LNCAP (cell line): Measurements from ENCODE around the gene GRK5.

ENCODE experiments used
- CTCF ChIP-seq: fragments of 450-650 bp; IDR thresholded peaks from 2 replicates; pipeline ENCODE4 v1.5.1; 2017; ENCODE audit warnings: mild to moderate bottlenecking

GRK5 gene

GRCh38 chr10:119348106-119348505 is 140.7 kb downstream of the GRK5 start:
- TF ChIP-seq CTCF: no peak

- TF ChIP-seq CTCF: no peak
Observed at GRCh38 chr10:119348516-119349240, 141.3 kb downstream of the GRK5 start.

GRCh38 chr10:119349341-119349740 is 142.0 kb downstream of the GRK5 start:
- TF ChIP-seq CTCF: no peak

GRCh38 chr10:119349937-119350501 is 142.6 kb downstream of the GRK5 start:
- TF ChIP-seq CTCF: no peak

- TF ChIP-seq CTCF: no peak
Observed at GRCh38 chr10:119350502-119351097, 143.2 kb downstream of the GRK5 start.

GRCh38 chr10:119351189-119351588 is 143.8 kb downstream of the GRK5 start:
- TF ChIP-seq CTCF: no peak

- TF ChIP-seq CTCF: no peak
Observed at GRCh38 chr10:119352042-119352441, 144.7 kb downstream of the GRK5 start.
